Stomach (tissue), 9 donors: ENCODE results near the gene ATRNL1. TPM values are rescaled to one million over a fixed set of nuclear protein-coding genes. Genes with fewer than 3 reads are reported as not detected.
A peak's percentile ranks its signal among the peaks of the same experiment; 100 is the strongest.
"Not testable (repeated sequence)": the region's sequence is repeated elsewhere in the genome, so short reads cannot be mapped to it uniquely, and the experiment has no call there.

ENCODE experiments used
- DNase-seq, 2 donors: peaks; one replicate each; pipeline versions ENCODE4 v3.0.0 to v3.0.0-alpha.2; 2013 to 2019
- H3K27ac ChIP-seq, 5 donors: fragments of 200-600 bp in 4 of 5; sonication (generic) in 4 of 5; one replicate each; pipeline ENCODE4 v1.5.1; 2013 to 2019; ENCODE audit warnings: mild to moderate bottlenecking in 1 of 5, moderate library complexity in 1 of 5
- H3K27me3 ChIP-seq, 3 donors: fragments of 200-600 bp; sonication (generic); one replicate each; pipeline ENCODE4 v1.5.1; 2017 to 2019; ENCODE audit warnings: mixed run types in 1 of 3
- H3K36me3 ChIP-seq, 4 donors: fragments of 200-600 bp; sonication (generic); 1 replicate in 3 of 4; 2 replicates in 1 of 4; pipeline ENCODE4 v1.5.1; 2016 to 2019
- H3K4me1 ChIP-seq, 4 donors: fragments of 200-600 bp; sonication (generic); one replicate each; pipeline ENCODE4 v1.5.1; 2016 to 2019
- H3K4me3 ChIP-seq, 4 donors: fragments of 200-600 bp; sonication (generic) in 3 of 4; one replicate each; pipeline ENCODE4 v1.5.1; 2016 to 2019; ENCODE audit warnings: mild to moderate bottlenecking in 1 of 4
- H3K9me3 ChIP-seq, 4 donors: fragments of 200-600 bp; sonication (generic); one replicate each; pipeline ENCODE4 v1.5.1; 2016 to 2019
- EP300 ChIP-seq: sonication (generic); formaldehyde crosslinking; IDR thresholded peaks from one replicate; pipeline ENCODE4 v1.6.1; 2017; ENCODE audit warnings: antibody characterized with exemption
- POLR2A ChIP-seq, 4 donors: fragments of 450-650 bp; IDR thresholded peaks; one replicate each; pipeline ENCODE4 v1.6.1; 2016; ENCODE audit warnings: antibody characterized with exemption in 4 of 4, control low read depth in 2 of 4, mild to moderate bottlenecking in 1 of 4, moderate library complexity in 1 of 4
- POLR2AphosphoS5 ChIP-seq, 3 donors: sonication (generic); formaldehyde crosslinking; IDR thresholded peaks; one replicate each; pipeline ENCODE4 v1.6.1; 2016; ENCODE audit warnings: antibody characterized with exemption in 3 of 3
- WGBS, 5 donors: extraction: QIAGEN DNeasy Blood & Tissue Kit in 3 of 5; methylation state at CpG; one replicate each; pipeline versions ENCODE4 v1.1.5 to v1.1.7; 2013 to 2018; 5-methylcytosine and 5-hydroxymethylcytosine counted together
- intact Hi-C: fragments of 100-400 bp; cut with DNase I; formaldehyde crosslinking; loops from one replicate; pipeline ENCODE4 v1.15.1; 2023; ENCODE audit warnings: low total_unique reads
- polyA plus RNA-seq, 3 donors: library from polyadenylated mRNA; stranded (reverse); fragments of 200-250 nt; gene quantifications; one replicate each; pipeline ENCODE4 v1.2.3, GENCODE V29; 2013
- total RNA-seq, 5 donors: library from RNA; depleted of rRNA; stranded (reverse); fragments of >200 nt; gene quantifications; one replicate each; pipeline versions ENCODE4 v1.1.0 to v1.2.3, GENCODE V29; 2014 to 2016
- TF ChIP-seq, protein P1 (sequence below), 7 experiments: fragments of 450-650 bp in 4 of 7; fragments of 200-600 bp in 3 of 7; sonication (generic) in 3 of 7; IDR thresholded peaks; one replicate each; pipeline ENCODE4 v1.5.1; 2016 to 2019; ENCODE audit warnings: antibody characterized with exemption in 7 of 7, control low read depth in 2 of 7, mild to moderate bottlenecking in 1 of 7
- donor health status: healthy with polysubstance abuse.
- donor health status: Bipolar disorder and iron deficiency.
- donor health status: healthy.

Gene ATRNL1
- total and polyA plus RNA-seq, 8 donors: 0.12 to 50.7 (median 0.72) TPM; not detected in 1

DNA sequence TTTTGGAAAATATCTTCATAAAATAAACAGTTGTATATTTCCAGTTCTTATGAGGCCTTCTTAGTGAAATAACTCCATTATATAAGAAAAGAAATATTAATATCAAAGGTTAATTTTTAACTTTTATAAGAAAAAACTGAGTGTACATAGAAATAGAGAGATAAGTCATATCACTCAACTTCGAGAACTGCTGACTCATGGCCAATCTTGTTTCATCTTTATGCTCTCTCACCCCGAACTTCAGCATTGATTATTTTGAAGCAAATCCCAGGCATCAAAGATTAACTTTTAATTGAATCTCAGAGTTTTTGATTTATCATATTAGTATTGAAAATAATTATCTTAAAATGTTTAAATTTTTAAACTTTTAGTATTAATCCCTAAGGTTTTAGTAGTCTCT lies 652.8 kb downstream of the ATRNL1 start:
- peaks cover 0 to under 1% (median 0%) of the 10 kb centered on the region in 4 donors for H3K9me3 ChIP-seq
- H3K4me3 ChIP-seq: no peak overlapping the region
- no peak overlapping the region for H3K27ac ChIP-seq
- H3K27me3 ChIP-seq: no peaks in the 10 kb centered on the region
- WGBS, 5 donors: 37 to 56% (median 39%) methylated on average over 2 of the region's 2 CpGs
- TF ChIP-seq POLR2AphosphoS5 (IDR thresholded peaks at IDR 0.05) (no peak), POLR2A (IDR thresholded peaks at IDR 0.05) (no peak), EP300 (no peak)
- TF ChIP-seq, protein P1, sequence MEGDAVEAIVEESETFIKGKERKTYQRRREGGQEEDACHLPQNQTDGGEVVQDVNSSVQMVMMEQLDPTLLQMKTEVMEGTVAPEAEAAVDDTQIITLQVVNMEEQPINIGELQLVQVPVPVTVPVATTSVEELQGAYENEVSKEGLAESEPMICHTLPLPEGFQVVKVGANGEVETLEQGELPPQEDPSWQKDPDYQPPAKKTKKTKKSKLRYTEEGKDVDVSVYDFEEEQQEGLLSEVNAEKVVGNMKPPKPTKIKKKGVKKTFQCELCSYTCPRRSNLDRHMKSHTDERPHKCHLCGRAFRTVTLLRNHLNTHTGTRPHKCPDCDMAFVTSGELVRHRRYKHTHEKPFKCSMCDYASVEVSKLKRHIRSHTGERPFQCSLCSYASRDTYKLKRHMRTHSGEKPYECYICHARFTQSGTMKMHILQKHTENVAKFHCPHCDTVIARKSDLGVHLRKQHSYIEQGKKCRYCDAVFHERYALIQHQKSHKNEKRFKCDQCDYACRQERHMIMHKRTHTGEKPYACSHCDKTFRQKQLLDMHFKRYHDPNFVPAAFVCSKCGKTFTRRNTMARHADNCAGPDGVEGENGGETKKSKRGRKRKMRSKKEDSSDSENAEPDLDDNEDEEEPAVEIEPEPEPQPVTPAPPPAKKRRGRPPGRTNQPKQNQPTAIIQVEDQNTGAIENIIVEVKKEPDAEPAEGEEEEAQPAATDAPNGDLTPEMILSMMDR (IDR thresholded peaks at IDR 0.05): no peak
- H3K36me3 ChIP-seq: no peaks in the 10 kb centered on the region
- intact Hi-C loops: no loop called here
- no peaks in the 10 kb centered on the region for H3K4me1 ChIP-seq
- no peak for DNase-seq

DNA sequence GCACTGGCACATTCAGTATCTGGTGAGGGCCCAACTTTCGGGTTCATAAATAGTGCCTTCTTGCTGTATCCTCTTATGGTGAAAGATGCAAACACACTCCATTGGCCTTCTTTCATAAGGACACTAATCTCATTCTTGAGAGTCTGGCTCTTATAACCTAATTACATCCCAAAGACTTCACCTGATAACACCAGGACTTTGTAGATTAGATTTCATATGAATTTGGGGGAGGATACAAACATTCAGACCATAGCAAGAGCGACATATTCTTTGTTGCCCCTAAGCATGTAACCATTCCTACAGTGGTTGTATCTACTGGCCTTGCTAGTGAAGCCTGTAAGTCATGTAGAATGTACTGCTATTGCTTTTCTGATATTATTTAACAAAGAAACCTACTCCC lies 654.6 kb downstream of the ATRNL1 start:
- H3K4me3 ChIP-seq: no peak overlapping the region
- H3K9me3 ChIP-seq: peaks cover 0 to 6% (median 0%) of the 10 kb centered on the region in 4 donors
- DNase-seq: no peak
- no peak for TF ChIP-seq POLR2AphosphoS5 (IDR thresholded peaks at IDR 0.05)
- TF ChIP-seq, protein P1 (IDR thresholded peaks at IDR 0.05): no peak
- TF ChIP-seq EP300: no peak
- TF ChIP-seq POLR2A (IDR thresholded peaks at IDR 0.05): no peak
- no peaks in the 10 kb centered on the region for H3K36me3 ChIP-seq
- no peaks in the 10 kb centered on the region for H3K27me3 ChIP-seq
- H3K27ac ChIP-seq: no peak overlapping the region
- no peaks in the 10 kb centered on the region for H3K4me1 ChIP-seq
- intact Hi-C loops: no loop called here
- 76 to 89% (median 85%) methylated on average over 2 of the region's 2 CpGs for WGBS, 5 donors

DNA sequence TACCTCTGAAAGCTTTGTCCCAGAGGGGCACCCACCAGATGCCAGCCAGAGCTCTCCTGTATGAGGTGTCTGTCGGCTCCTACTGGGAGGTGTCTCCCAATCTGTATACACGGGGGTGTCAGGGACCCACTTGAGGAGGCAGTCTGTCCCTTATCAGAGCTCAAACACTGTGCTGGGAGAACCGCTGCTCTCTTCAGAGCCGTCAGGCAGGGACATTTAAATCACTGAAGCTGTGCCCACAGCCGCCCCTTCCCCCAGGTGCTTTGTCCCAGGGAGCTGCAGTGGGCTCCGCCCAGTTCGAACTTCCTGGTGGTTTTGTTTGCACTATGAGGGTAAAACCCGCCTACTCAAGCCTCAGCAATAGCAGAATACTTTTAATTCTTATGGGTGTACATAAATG lies 665.3 kb downstream of the ATRNL1 start:
- peak in 1 of 2 donors; percentile 31 for DNase-seq
- H3K9me3 ChIP-seq, H3K4me3 ChIP-seq, H3K4me1 ChIP-seq, intact Hi-C loops, H3K27ac ChIP-seq, H3K36me3 ChIP-seq, H3K27me3 ChIP-seq: not testable (repeated sequence)
- WGBS, 5 donors: 24 to 33% (median 31%) methylated on average over 8 of the region's 8 CpGs

DNA sequence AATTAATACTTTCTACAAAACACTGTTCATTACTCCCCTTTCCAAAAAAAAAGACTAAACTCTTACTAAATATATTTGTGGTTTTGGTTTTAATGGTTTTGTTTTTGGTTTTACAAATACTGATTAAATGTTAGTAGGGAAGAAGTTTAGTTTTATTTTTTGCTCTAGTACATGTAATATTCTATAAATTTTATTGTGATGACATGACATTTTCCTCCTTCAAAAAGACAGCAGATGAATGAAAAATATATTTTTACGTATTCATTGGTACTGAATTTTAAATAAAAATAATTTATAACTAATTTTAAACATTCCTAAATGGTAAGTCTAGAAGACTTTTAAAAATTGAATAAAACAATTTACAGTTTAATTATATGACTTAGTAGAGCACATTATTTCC lies 667.0 kb downstream of the ATRNL1 start:
- no peak overlapping the region for H3K27ac ChIP-seq
- H3K9me3 ChIP-seq: no peaks in the 10 kb centered on the region
- 80 to 94% (median 85%) methylated on average over 1 of the region's 1 CpG for WGBS, 5 donors
- TF ChIP-seq POLR2A (IDR thresholded peaks at IDR 0.05) (no peak), POLR2AphosphoS5 (IDR thresholded peaks at IDR 0.05) (no peak)
- TF ChIP-seq, protein P1 (IDR thresholded peaks at IDR 0.05): no peak
- H3K27me3 ChIP-seq: no peaks in the 10 kb centered on the region
- no peaks in the 10 kb centered on the region for H3K36me3 ChIP-seq
- H3K4me3 ChIP-seq: no peak overlapping the region
- DNase-seq: no peak
- H3K4me1 ChIP-seq: no peaks in the 10 kb centered on the region
- intact Hi-C loops: no loop called here

DNA sequence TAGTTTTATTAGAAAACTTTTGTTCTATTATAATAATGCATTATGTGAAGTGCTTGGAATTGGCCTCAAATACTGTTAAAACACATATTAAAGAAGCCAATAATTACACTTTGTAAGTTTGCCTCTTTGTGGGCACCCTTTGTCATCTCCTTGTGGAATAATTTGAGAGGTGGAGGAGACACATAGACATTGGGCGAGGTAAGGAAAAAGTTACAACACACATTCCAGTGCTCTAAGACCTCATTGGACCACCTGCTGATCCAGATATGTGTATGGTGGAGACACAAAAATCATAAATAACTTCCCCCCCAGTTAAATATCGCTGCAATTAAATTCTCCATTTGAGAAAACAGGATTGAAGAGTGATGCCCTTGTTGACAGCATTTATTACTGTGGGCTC lies 668.0 kb downstream of the ATRNL1 start:
- no peak for DNase-seq
- WGBS, 5 donors: 41 to 91% (median 72%) methylated on average over 2 of the region's 2 CpGs
- Histone ChIP-seq H3K27ac (no peak overlapping the region), H3K4me3 (no peak overlapping the region), H3K4me1 (no peaks in the 10 kb centered on the region), H3K36me3 (no peaks in the 10 kb centered on the region), H3K27me3 (no peaks in the 10 kb centered on the region), H3K9me3 (no peaks in the 10 kb centered on the region)
- no peak for TF ChIP-seq POLR2AphosphoS5 (IDR thresholded peaks at IDR 0.05)
- no peak for TF ChIP-seq EP300
- no peak for TF ChIP-seq POLR2A (IDR thresholded peaks at IDR 0.05)
- TF ChIP-seq, protein P1 (IDR thresholded peaks at IDR 0.05): no peak
- intact Hi-C loops: no loop called here
